HepG2 (cell line): ENCODE results near the gene SOS2. TPM values are rescaled to one million over a fixed set of nuclear protein-coding genes. Genes with fewer than 3 reads are reported as not detected.

Experiments used
- ATAC-seq: fragments of 200-7000 bp; cut with Tn5 transposase; 3 replicates; pipeline ENCODE4 v1.9.1; 2020; ENCODE audit warnings: mild to moderate bottlenecking, moderate library complexity
- BruUV-seq: library from RNA; stranded (reverse); fragments of 400-500 nt; replicated peaks from 2 replicates; lab custom pipeline; 2021; lab: Mats Ljungman, UMichigan
- CTCF ChIA-PET: fragments of 300-600 bp; formaldehyde crosslinking; extraction: SDS; loops from one replicate; lab custom pipeline; 2021; ENCODE audit warnings: low total read pairs, inconsistent platforms, low intra/inter-chr PET ratio; lab: Yijun Ruan, JAX
- POLR2A ChIA-PET: fragments of 350-600 bp; sonication (Branson Sonifier 250); formaldehyde crosslinking; loops from one replicate; lab custom pipeline; 2020; ENCODE audit warnings: antibody characterized with exemption, inconsistent platforms; lab: Yijun Ruan, JAX
- DNase-seq: peaks from one replicate; pipeline ENCODE4 v3.0.0-alpha.2; 2015; ENCODE audit warnings: low spot score
- FAIRE-seq: peaks from 3 replicates; lab custom pipeline; 2011; peaks lifted over from hg19 to GRCh38; lab: Jason Lieb, UNC
- H2AFZ ChIP-seq: one replicate; pipeline ENCODE4 v1.6.1; 2011; ENCODE audit warnings: low read length, inconsistent platforms
- H3K27ac ChIP-seq: fragments of 300-600 bp; 3 replicates; pipeline ENCODE4 v1.8.0; 2011; ENCODE audit warnings: mixed run types, mild to moderate bottlenecking, mixed read lengths, low read length, inconsistent platforms; ENCODE audit not compliant: insufficient read depth; ENCODE audit errors: extremely low read length
- H3K27me3 ChIP-seq, 2 experiments: fragments of 200-600 bp in 1 of 2; 2 replicates in 1 of 2; 3 replicates in 1 of 2; pipeline versions ENCODE4 v1.6.0 to v1.8.0; 2011; ENCODE audit warnings: low read length in 2 of 2, mild to moderate bottlenecking in 2 of 2, moderate library complexity in 2 of 2, inconsistent platforms in 1 of 2; ENCODE audit not compliant: insufficient read depth in 2 of 2, control insufficient read depth in 1 of 2
- H3K36me3 ChIP-seq, 2 experiments: fragments of 200-600 bp in 1 of 2; replicated peaks in 1 of 2; 2 replicates in 1 of 2; 3 replicates in 1 of 2; pipeline versions ENCODE4 v1.5.1 to v1.8.0; 2011; ENCODE audit warnings: low read length in 2 of 2, inconsistent platforms in 1 of 2; ENCODE audit not compliant: insufficient read depth in 2 of 2, control insufficient read depth in 1 of 2
- H3K4me1 ChIP-seq: 2 replicates; pipeline ENCODE4 v1.5.1; 2012; ENCODE audit warnings: low read length, inconsistent platforms; ENCODE audit not compliant: insufficient read depth
- H3K4me2 ChIP-seq: 2 replicates; pipeline ENCODE4 v1.6.0; 2011; ENCODE audit warnings: low read depth, low read length, inconsistent platforms
- H3K4me3 ChIP-seq, 3 experiments: fragments of 200-600 bp in 1 of 3; sonication (generic), shearing (Covaris generic) in 1 of 3; replicated peaks in 1 of 3; 2 replicates each; pipeline ENCODE4 v1.5.1; 2011 to 2016; ENCODE audit warnings: low read length in 3 of 3, inconsistent platforms in 2 of 3, low read depth in 2 of 3, mild to moderate bottlenecking in 2 of 3, control low read depth in 1 of 3, mixed read lengths in 1 of 3; ENCODE audit not compliant: insufficient read depth in 1 of 3
- H3K79me2 ChIP-seq: one replicate; pipeline ENCODE4 v1.6.1; 2011; ENCODE audit warnings: low read length, inconsistent platforms; ENCODE audit not compliant: insufficient read depth
- H3K9ac ChIP-seq: 2 replicates; pipeline ENCODE4 v1.6.0; 2011; ENCODE audit warnings: mild to moderate bottlenecking, low read depth, low read length, inconsistent platforms; ENCODE audit not compliant: insufficient read depth
- H3K9me3 ChIP-seq: 2 replicates; pipeline ENCODE4 v1.5.1; 2012; ENCODE audit warnings: mild to moderate bottlenecking, low read length
- H4K20me1 ChIP-seq: 2 replicates; pipeline ENCODE4 v1.6.0; 2011; ENCODE audit warnings: inconsistent platforms, mild to moderate bottlenecking, low read length, moderate library complexity; ENCODE audit not compliant: insufficient read depth
- BRF2 ChIP-seq: sonication (generic); formaldehyde crosslinking; IDR thresholded peaks from 2 replicates; pipeline ENCODE4 v1.8.1; 2022; ENCODE audit warnings: mild to moderate bottlenecking, missing genetic modification reagents
- NR3C1 ChIP-seq: sonication (generic); formaldehyde crosslinking; IDR thresholded peaks from 2 replicates; pipeline ENCODE4 v1.4.0; 2020; ENCODE audit warnings: missing genetic modification reagents
- ZFAT ChIP-seq: sonication (generic); formaldehyde crosslinking; conservative IDR thresholded peaks from 2 replicates; pipeline ENCODE4 v1.8.1; 2023; ENCODE audit warnings: missing genetic modification reagents, inconsistent platforms
- ZNF274 ChIP-seq: sonication (generic); formaldehyde crosslinking; IDR thresholded peaks from 2 replicates; pipeline ENCODE4 v1.5.1; 2020; ENCODE audit warnings: mild to moderate bottlenecking, missing genetic modification reagents
- ZNF326 ChIP-seq: sonication (generic); formaldehyde crosslinking; IDR thresholded peaks from 2 replicates; pipeline ENCODE4 v1.4.0; 2020; ENCODE audit warnings: missing genetic modification reagents, borderline replicate concordance
- ZNF569 ChIP-seq: sonication (generic); formaldehyde crosslinking; IDR thresholded peaks from 2 replicates; pipeline ENCODE4 v1.5.0; 2020; ENCODE audit warnings: mild to moderate bottlenecking, missing genetic modification reagents, moderate library complexity, borderline replicate concordance
- ZNF644 ChIP-seq: IDR thresholded peaks from 2 replicates; pipeline ENCODE4 v1.6.1; 2016; ENCODE audit warnings: low read depth
- ZSCAN31 ChIP-seq: sonication (generic); formaldehyde crosslinking; IDR thresholded peaks from 2 replicates; pipeline ENCODE4 v1.5.0; 2020; ENCODE audit warnings: low read depth, mild to moderate bottlenecking, missing genetic modification reagents
- WGBS: methylation state at CpG from one replicate; pipeline ENCODE4 v1.1.6; 2017; ENCODE audit warnings: low lambda C conversion rate; 5-methylcytosine and 5-hydroxymethylcytosine counted together
- in situ Hi-C: cut with HindIII; loops from 2 replicates; pipeline ENCODE4 v1.10.0; 2017; ENCODE audit warnings: low pct_unique_long_range_greater_than_20kb; ENCODE audit not compliant: extremely low pct_ligation_motif_present
- intact Hi-C: fragments of 100-400 bp; cut with micrococcal nuclease; formaldehyde crosslinking; loops from one replicate; pipeline ENCODE4 v1.10.0; 2022; ENCODE audit not compliant: unreplicated experiment
- polyA plus RNA-seq, 8 experiments: library from polyadenylated mRNA; depleted of rRNA in 3 of 8; stranded (reverse) in 7 of 8; unstranded in 1 of 8; fragments of >200 nt; fragmentation: Illumina TruSeq in 4 of 8; extraction: Trizol in 4 of 8; gene quantifications; 2 replicates each; pipeline versions ENCODE4 v1.2.1 to v1.2.3, GENCODE V29; 2011 to 2016; ENCODE audit warnings: low read depth in 4 of 8, missing spikeins in 1 of 8, mixed read lengths in 1 of 8; ENCODE audit not compliant: insufficient read depth in 1 of 8
- total RNA-seq, 5 experiments: library from RNA; depleted of rRNA; stranded (reverse); fragments of >200 nt; fragmentation: Illumina TruSeq; extraction: Trizol; gene quantifications; 2 replicates each; pipeline ENCODE4 v1.2.3, GENCODE V29; 2016; ENCODE audit warnings: low read depth in 1 of 5
- TF ChIP-seq, protein P1 (sequence below): sonication (generic); formaldehyde crosslinking; IDR thresholded peaks from 2 replicates; pipeline ENCODE4 v1.8.1; 2023; ENCODE audit warnings: missing genetic modification reagents, mild to moderate bottlenecking, borderline replicate concordance

SOS2 gene
- total and polyA plus RNA-seq, 2 of the 13 experiments (the other 11 are each of a cell fraction or from before 2014, with no cell fraction given), result 9.3 to 12.1 TPM

DNA sequence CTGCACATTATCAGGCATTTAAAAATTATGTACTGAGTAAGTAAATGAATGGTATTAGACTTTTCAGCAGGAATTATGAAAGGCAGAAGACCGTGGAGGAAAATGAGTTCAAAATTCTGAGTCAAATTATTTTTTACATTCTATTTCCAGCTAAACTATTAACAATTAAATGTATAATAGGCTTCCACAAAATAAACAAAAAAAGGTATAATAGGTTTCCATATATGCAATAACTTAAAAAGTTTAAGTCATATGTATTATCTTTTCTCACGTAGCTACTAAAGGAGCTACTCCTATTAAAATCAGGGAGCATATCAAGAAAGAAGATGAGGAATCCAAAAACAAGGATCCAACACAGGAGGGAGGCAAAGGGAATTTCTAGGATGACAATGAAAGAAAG, 103.6 kb downstream of the SOS2 start:
- Histone ChIP-seq H2AFZ (no peak overlapping the region), H3K9me3 (no peaks in the 10 kb centered on the region), H3K36me3 (peaks cover 7 to 14% of the 10 kb centered on the region in 2 experiments; a peak in 3 of 5 replicates), H3K27me3 (no peaks in the 10 kb centered on the region), H3K27ac (no peak overlapping the region), H3K4me1 (no peaks in the 10 kb centered on the region), H3K79me2 (no peaks in the 10 kb centered on the region)
- in situ Hi-C loops (no loop called here), intact Hi-C loops (no loop called here)
- POLR2A ChIA-PET, result no interaction called here
- no peak for DNase-seq
- BruUV-seq, result no TSS peak
- no peak for TF ChIP-seq ZNF326 (CRISPR knock-in tag)
- TF ChIP-seq NR3C1 (CRISPR knock-in tag), result no peak
- no peak for TF ChIP-seq ZNF569 (CRISPR knock-in tag)
- TF ChIP-seq ZFAT (CRISPR knock-in tag), result no peak
- TF ChIP-seq, protein P1, sequence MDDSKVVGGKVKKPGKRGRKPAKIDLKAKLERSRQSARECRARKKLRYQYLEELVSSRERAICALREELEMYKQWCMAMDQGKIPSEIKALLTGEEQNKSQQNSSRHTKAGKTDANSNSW (CRISPR knock-in tag), result no peak
- TF ChIP-seq BRF2, result no peak
- no peak for TF ChIP-seq ZSCAN31 (CRISPR knock-in tag)
- no peak for TF ChIP-seq ZNF644 (CRISPR knock-in tag)
- no peak for TF ChIP-seq ZNF274 (CRISPR knock-in tag)
- TF ChIP-seq, all 625 proteins: peak for 0
- 95% methylated on average over 2 of the region's 2 CpGs for WGBS
- H3K4me3 ChIP-seq, result no peak overlapping the region
- CTCF ChIA-PET, result no interaction called here
- FAIRE-seq, result no peak
- no peak for ATAC-seq
- H3K9ac ChIP-seq, result no peak overlapping the region
- H3K4me2 ChIP-seq, result no peak overlapping the region
- H4K20me1 ChIP-seq, result no peaks in the 10 kb centered on the region
